Right lobe of liver (tissue), 6 donors: ENCODE results near the gene CRYL1. TPM values are rescaled to one million over a fixed set of nuclear protein-coding genes. Genes with fewer than 3 reads are reported as not detected.

Experiments used
- ATAC-seq, 4 donors: fragments of 200-7000 bp; cut with Tn5 transposase; one replicate each; pipeline ENCODE4 v1.9.1; 2020; ENCODE audit warnings: mild to moderate bottlenecking in 4 of 4, moderate library complexity in 4 of 4
- DNase-seq, 3 donors: peaks; one replicate each; pipeline ENCODE4 v3.0.0-alpha.2; 2020
- H3K27ac ChIP-seq, 3 donors: fragments of 200-600 bp; one replicate each; pipeline ENCODE4 v1.8.0; 2022
- H3K27me3 ChIP-seq, 2 donors: fragments of 200-600 bp; one replicate each; pipeline ENCODE4 v1.8.0; 2022
- H3K36me3 ChIP-seq, 4 donors: fragments of 200-600 bp; sonication (generic) in 1 of 4; one replicate each; pipeline versions ENCODE4 v1.5.1 to v1.8.0; 2017 to 2022; ENCODE audit warnings: control low read depth in 1 of 4
- H3K4me1 ChIP-seq, 4 donors: fragments of 200-600 bp; sonication (generic) in 1 of 4; one replicate each; pipeline versions ENCODE4 v1.5.1 to v1.8.0; 2017 to 2022; ENCODE audit warnings: control low read depth in 1 of 4
- H3K4me3 ChIP-seq, 3 donors: fragments of 200-600 bp; one replicate each; pipeline ENCODE4 v1.8.0; 2022
- H3K9me3 ChIP-seq, 4 donors: fragments of 200-600 bp; sonication (generic) in 1 of 4; one replicate each; pipeline versions ENCODE4 v1.5.1 to v1.8.0; 2017 to 2022; ENCODE audit warnings: control low read depth in 1 of 4
- CTCF ChIP-seq, 4 donors: fragments of 200-600 bp in 3 of 4; fragments of 450-650 bp in 1 of 4; IDR thresholded peaks; one replicate each; pipeline versions ENCODE4 v1.5.1 to v1.8.0; 2016 to 2022; ENCODE audit warnings: antibody characterized with exemption in 4 of 4, mild to moderate bottlenecking in 2 of 4
- POLR2A ChIP-seq: fragments of 450-650 bp; IDR thresholded peaks from one replicate; pipeline ENCODE4 v1.6.1; 2017; ENCODE audit warnings: antibody characterized with exemption, mild to moderate bottlenecking
- WGBS: methylation state at CpG from one replicate; pipeline ENCODE4 v1.1.6; 2018; ENCODE audit warnings: low coverage, low lambda C conversion rate; ENCODE audit not compliant: insufficient coverage; ENCODE audit errors: missing lambda C conversion rate; 5-methylcytosine and 5-hydroxymethylcytosine counted together
- intact Hi-C, 2 donors: fragments of 100-400 bp; cut with DNase I; formaldehyde crosslinking; loops; one replicate each; pipeline versions ENCODE4 v1.11.2 to v1.14.1; 2022
- total RNA-seq, 6 experiments: library from RNA; depleted of rRNA in 2 of 6; stranded (reverse); fragments of >200 nt in 2 of 6; fragmentation: NEBNext Ultra II Directional in 3 of 6; extraction: Animal tissue kit (Norgen Biotek cat#: 25700) in 3 of 6; gene quantifications; one replicate each; pipeline versions ENCODE4 v1.1.0 to v1.2.4, GENCODE V29; 2016 to 2023
- donor health status: DM: no; HTN: yes; CAD: no.
- donor health status: DM: no; HTN: no; CAD: no.
- donor health status: DM: no; HTN: no; CAD: no.
- donor health status: DM: no; HTN: yes; CAD: no.
- donor health status: DM: no; HTN: yes; CAD: no.

Gene CRYL1
- total RNA-seq, 6 experiments from 2014 or later, result 111 to 185 (median 151) TPM

GRCh38 chr13:20430296-20430695 lies 95.4 kb downstream of the CRYL1 start:
- DNase-seq (no peak), ATAC-seq (peak in 2 of 4 donors; percentile 6 to 8)
- peaks cover 0 to 29% (median 14%) of the 10 kb centered on the region in 4 donors for H3K36me3 ChIP-seq
- TF ChIP-seq CTCF (IDR thresholded peaks at IDR 0.05) (no peak), POLR2A (no peak)
- intact Hi-C loops, result no loop called here
- WGBS, result 92% methylated on average over 4 of the region's 4 CpGs
- no peaks in the 10 kb centered on the region for H3K9me3 ChIP-seq
- H3K27me3 ChIP-seq, result no peaks in the 10 kb centered on the region
- H3K4me3 ChIP-seq, result no peak overlapping the region
- H3K27ac ChIP-seq, result no peak overlapping the region
- peaks cover 0 to 18% (median 0%) of the 10 kb centered on the region in 4 donors for H3K4me1 ChIP-seq

- no peak for TF ChIP-seq POLR2A
- TF ChIP-seq CTCF (IDR thresholded peaks at IDR 0.05), result peak in 1 of 4 donors; percentile 22
- peak in 2 of 3 donors; percentile 66 to 69 for DNase-seq
- ATAC-seq, result peak; percentile 61 to 84 (median 74)
- Histone ChIP-seq H3K4me1 (peaks cover 0 to 18% (median 0%) of the 10 kb centered on the region in 4 donors), H3K36me3 (peaks cover 0 to 35% (median 18%) of the 10 kb centered on the region in 4 donors), H3K9me3 (no peaks in the 10 kb centered on the region), H3K4me3 (no peak overlapping the region), H3K27ac (no peak overlapping the region), H3K27me3 (no peaks in the 10 kb centered on the region)
- intact Hi-C loops, result no loop called here
- WGBS, result no CpG with 5 or more reads among the region's 9 CpGs
Observed at GRCh38 chr13:20429682-20430081, 96.0 kb downstream of the CRYL1 start.

GRCh38 chr13:20428666-20429644 lies 96.7 kb downstream of the CRYL1 start:
- H3K27me3 ChIP-seq, result no peaks in the 10 kb centered on the region
- H3K36me3 ChIP-seq, result peaks cover 0 to 42% (median 19%) of the 10 kb centered on the region in 4 donors
- DNase-seq, result peak in 1 of 3 donors; percentile 67
- intact Hi-C loops, result no loop called here
- H3K9me3 ChIP-seq, result no peaks in the 10 kb centered on the region
- H3K4me3 ChIP-seq, result no peak overlapping the region
- H3K4me1 ChIP-seq, result peaks cover 0 to 18% (median 0%) of the 10 kb centered on the region in 4 donors
- peak; percentile 13 to 66 (median 20) for ATAC-seq
- no peak overlapping the region for H3K27ac ChIP-seq
- TF ChIP-seq POLR2A (no peak), CTCF (IDR thresholded peaks at IDR 0.05) (no peak)
- 61% methylated on average over 3 of the region's 11 CpGs for WGBS

- no peaks in the 10 kb centered on the region for H3K27me3 ChIP-seq
- DNase-seq (no peak), ATAC-seq (no peak)
- H3K36me3 ChIP-seq, result peaks cover 0 to 41% (median 16%) of the 10 kb centered on the region in 4 donors
- 54% methylated on average over 7 of the region's 11 CpGs for WGBS
- H3K4me3 ChIP-seq, result no peak overlapping the region
- peaks cover 0 to 18% (median 0%) of the 10 kb centered on the region in 4 donors for H3K4me1 ChIP-seq
- no peaks in the 10 kb centered on the region for H3K9me3 ChIP-seq
- no peak overlapping the region for H3K27ac ChIP-seq
- intact Hi-C loops, result no loop called here
- TF ChIP-seq CTCF (IDR thresholded peaks at IDR 0.05), result no peak
- no peak for TF ChIP-seq POLR2A
Observed at GRCh38 chr13:20426766-20427448, 98.8 kb downstream of the CRYL1 start.
